ENCODE results near the gene ETFB. TPM values are rescaled to one million over a fixed set of nuclear protein-coding genes. Genes with fewer than 3 reads are reported as not detected.

ETFB gene
- total RNA-seq, 4 donors from 2014 or later: 52.5 to 79.2 (median 74.5) TPM

DNA sequence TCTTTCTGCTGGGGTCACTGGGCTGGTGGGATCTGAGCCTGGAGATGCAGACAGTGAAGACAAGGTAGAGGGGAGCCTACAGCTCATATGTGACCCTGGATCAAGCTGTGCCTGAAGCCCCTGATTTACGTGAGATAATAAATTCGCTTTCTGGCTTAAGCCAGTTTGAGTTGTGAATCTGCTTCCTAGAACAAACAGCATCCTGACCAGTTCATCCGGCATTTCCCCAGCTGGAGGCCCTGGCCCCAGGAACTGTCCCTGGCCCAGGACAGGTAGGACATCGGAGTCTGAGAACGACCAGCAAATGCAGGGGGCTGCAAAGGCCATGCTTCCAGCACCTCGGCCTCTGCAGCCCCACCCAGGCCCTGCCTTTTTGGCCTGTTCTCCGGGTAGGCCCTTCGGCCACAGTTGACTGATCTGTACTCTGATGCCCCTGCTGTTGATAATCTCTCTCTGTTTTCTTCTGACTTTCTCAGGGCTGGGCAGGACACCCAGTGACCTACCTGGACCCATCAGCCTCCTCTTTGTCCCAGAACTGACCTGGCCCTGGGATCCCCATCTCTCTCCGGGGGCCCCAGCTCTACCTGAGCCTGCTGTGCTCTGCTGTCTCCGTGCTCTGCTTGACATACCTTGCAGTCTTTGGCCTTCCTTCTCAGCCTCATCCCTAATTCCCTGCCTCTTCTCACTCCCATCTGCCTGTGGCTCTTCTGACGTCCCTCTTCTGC is 14.8 kb downstream of the ETFB start:
- intact Hi-C loops (cut with DNase I; ENCODE audit: low total_unique reads): no loop called here
- TF ChIP-seq, protein P1, sequence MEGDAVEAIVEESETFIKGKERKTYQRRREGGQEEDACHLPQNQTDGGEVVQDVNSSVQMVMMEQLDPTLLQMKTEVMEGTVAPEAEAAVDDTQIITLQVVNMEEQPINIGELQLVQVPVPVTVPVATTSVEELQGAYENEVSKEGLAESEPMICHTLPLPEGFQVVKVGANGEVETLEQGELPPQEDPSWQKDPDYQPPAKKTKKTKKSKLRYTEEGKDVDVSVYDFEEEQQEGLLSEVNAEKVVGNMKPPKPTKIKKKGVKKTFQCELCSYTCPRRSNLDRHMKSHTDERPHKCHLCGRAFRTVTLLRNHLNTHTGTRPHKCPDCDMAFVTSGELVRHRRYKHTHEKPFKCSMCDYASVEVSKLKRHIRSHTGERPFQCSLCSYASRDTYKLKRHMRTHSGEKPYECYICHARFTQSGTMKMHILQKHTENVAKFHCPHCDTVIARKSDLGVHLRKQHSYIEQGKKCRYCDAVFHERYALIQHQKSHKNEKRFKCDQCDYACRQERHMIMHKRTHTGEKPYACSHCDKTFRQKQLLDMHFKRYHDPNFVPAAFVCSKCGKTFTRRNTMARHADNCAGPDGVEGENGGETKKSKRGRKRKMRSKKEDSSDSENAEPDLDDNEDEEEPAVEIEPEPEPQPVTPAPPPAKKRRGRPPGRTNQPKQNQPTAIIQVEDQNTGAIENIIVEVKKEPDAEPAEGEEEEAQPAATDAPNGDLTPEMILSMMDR (IDR thresholded peaks at IDR 0.05): no peak
- no peak for TF ChIP-seq POLR2A (IDR thresholded peaks at IDR 0.05)
- WGBS, 2 donors: 95 to 97% methylated on average over 11 of the region's 11 CpGs
- no peak overlapping the region for H3K4me3 ChIP-seq (ENCODE audit: low read depth, poor library complexity, severe bottlenecking)
- DNase-seq (ENCODE audit: low spot score in 2 of 2): no peak

GRCh38 chr19:51347209-51347928 is 18.8 kb downstream of the ETFB start:
- intact Hi-C loops (cut with DNase I; ENCODE audit: low total_unique reads): no loop called here
- H3K4me3 ChIP-seq (ENCODE audit: low read depth, poor library complexity, severe bottlenecking): no peak overlapping the region
- no peak for TF ChIP-seq POLR2A (IDR thresholded peaks at IDR 0.05)
- TF ChIP-seq, protein P1 (IDR thresholded peaks at IDR 0.05): no peak
- no peak for DNase-seq (ENCODE audit: low spot score in 2 of 2)
- WGBS, 2 donors: 89 to 90% methylated on average over 10 of the region's 10 CpGs

DNA sequence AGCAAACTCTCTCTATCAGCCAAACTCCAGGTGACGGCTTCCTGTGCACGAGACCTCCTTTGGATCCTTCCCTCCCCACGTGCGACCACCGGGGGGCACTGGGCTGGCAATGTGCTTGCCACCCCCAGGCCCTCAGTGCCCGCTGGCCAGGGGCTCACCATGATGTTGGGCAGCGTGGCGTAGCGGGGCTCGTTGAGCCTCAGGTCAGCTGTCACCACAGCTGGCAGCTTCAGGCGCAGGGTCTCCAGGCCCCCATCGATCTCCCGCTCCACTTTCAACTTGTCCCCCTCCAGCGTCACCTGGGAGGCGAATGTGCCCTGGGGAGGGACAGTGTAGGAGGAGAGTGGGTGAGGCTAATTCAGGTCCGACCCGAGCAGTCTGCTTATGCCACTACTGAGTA is 19.4 kb downstream of the ETFB start:
- intact Hi-C loops (cut with DNase I; ENCODE audit: low total_unique reads): no loop called here
- no peak for DNase-seq (ENCODE audit: low spot score in 2 of 2)
- no peak overlapping the region for H3K4me3 ChIP-seq (ENCODE audit: low read depth, poor library complexity, severe bottlenecking)
- 89% methylated on average over 12 to 17 of the region's 17 CpGs for WGBS, 2 donors
- TF ChIP-seq, protein P1 (IDR thresholded peaks at IDR 0.05): no peak
- TF ChIP-seq POLR2A (IDR thresholded peaks at IDR 0.05): no peak

- H3K4me3 ChIP-seq (ENCODE audit: low read depth, poor library complexity, severe bottlenecking): no peak overlapping the region
- no peak for DNase-seq (ENCODE audit: low spot score in 2 of 2)
- no peak for TF ChIP-seq POLR2A (IDR thresholded peaks at IDR 0.05)
- TF ChIP-seq, protein P1 (IDR thresholded peaks at IDR 0.05): no peak
- 91 to 95% methylated on average over 9 of the region's 9 CpGs for WGBS, 2 donors
- intact Hi-C loops (cut with DNase I; ENCODE audit: low total_unique reads): no loop called here
Measured at GRCh38 chr19:51345076-51345620, 21.0 kb downstream of the ETFB start.

- WGBS, 2 donors: 50 to 54% methylated on average over 9 of the region's 9 CpGs
- TF ChIP-seq, protein P1 (IDR thresholded peaks at IDR 0.05): no peak
- TF ChIP-seq POLR2A (IDR thresholded peaks at IDR 0.05): no peak
- intact Hi-C loops (cut with DNase I; ENCODE audit: low total_unique reads): no loop called here
- no peak for DNase-seq (ENCODE audit: low spot score in 2 of 2)
- no peak overlapping the region for H3K4me3 ChIP-seq (ENCODE audit: low read depth, poor library complexity, severe bottlenecking)
Measured at GRCh38 chr19:51342631-51343569, 23.3 kb downstream of the ETFB start.

Data from lower leg skin (tissue), 4 donors.